GM23338 (cell line): ENCODE results near the gene MBD2.

Experiments
- CREB1 ChIP-seq: fragments of 250-450 bp; sonication (Bioruptor Pico); IDR thresholded peaks from 2 replicates; pipeline ENCODE4 v1.5.0; 2020; ENCODE audit warnings: low read depth, mild to moderate bottlenecking, moderate library complexity
- CTCF ChIP-seq, 2 experiments: fragments of 200-600 bp in 1 of 2; sonication (generic) in 1 of 2; conservative IDR thresholded peaks; 2 replicates each; pipeline versions ENCODE4 v1.5.1 to v1.6.1; 2016 to 2017; ENCODE audit warnings: antibody characterized with exemption in 2 of 2, low read depth in 2 of 2, mild to moderate bottlenecking in 2 of 2, moderate library complexity in 1 of 2
- ETS1 ChIP-seq: IDR thresholded peaks from 2 replicates; pipeline ENCODE4 v1.6.1; 2016; ENCODE audit warnings: antibody characterized with exemption
- EZH2 ChIP-seq: fragments of 200-600 bp; sonication (generic); IDR thresholded peaks from one replicate; pipeline ENCODE4 v1.8.0; 2017; ENCODE audit warnings: antibody characterized with exemption, mild to moderate bottlenecking, low read depth; ENCODE audit not compliant: unreplicated experiment
- EZH2phosphoT487 ChIP-seq: fragments of 200-600 bp; sonication (generic); IDR thresholded peaks from one replicate; pipeline ENCODE4 v1.8.1; 2018; ENCODE audit warnings: antibody characterized with exemption; ENCODE audit not compliant: unreplicated experiment
- JUNB ChIP-seq: IDR thresholded peaks from one replicate; pipeline ENCODE4 v1.6.1; 2016; ENCODE audit warnings: antibody characterized with exemption; ENCODE audit not compliant: unreplicated experiment
- NANOG ChIP-seq: IDR thresholded peaks from 2 replicates; pipeline ENCODE4 v1.6.1; 2016; ENCODE audit warnings: antibody characterized with exemption, borderline replicate concordance
- POLR2AphosphoS5 ChIP-seq: IDR thresholded peaks from 2 replicates; pipeline ENCODE4 v1.6.1; 2016; ENCODE audit warnings: antibody characterized with exemption, low read depth
- REST ChIP-seq: IDR thresholded peaks from one replicate; pipeline ENCODE4 v1.6.1; 2018; ENCODE audit warnings: antibody characterized with exemption; ENCODE audit not compliant: unreplicated experiment
- STAT1 ChIP-seq: IDR thresholded peaks from one replicate; pipeline ENCODE4 v1.6.1; 2016; ENCODE audit warnings: antibody characterized with exemption; ENCODE audit not compliant: unreplicated experiment
- ZNF114 ChIP-seq: fragments of 250-450 bp; sonication (Bioruptor Pico); IDR thresholded peaks from 2 replicates; pipeline ENCODE4 v1.5.0; 2020; ENCODE audit warnings: mild to moderate bottlenecking, moderate library complexity
- ZNF331 ChIP-seq: fragments of 250-450 bp; sonication (Bioruptor Pico); IDR thresholded peaks from 2 replicates; pipeline ENCODE4 v1.5.0; 2020; ENCODE audit warnings: low read depth, mild to moderate bottlenecking, moderate library complexity

DNA sequence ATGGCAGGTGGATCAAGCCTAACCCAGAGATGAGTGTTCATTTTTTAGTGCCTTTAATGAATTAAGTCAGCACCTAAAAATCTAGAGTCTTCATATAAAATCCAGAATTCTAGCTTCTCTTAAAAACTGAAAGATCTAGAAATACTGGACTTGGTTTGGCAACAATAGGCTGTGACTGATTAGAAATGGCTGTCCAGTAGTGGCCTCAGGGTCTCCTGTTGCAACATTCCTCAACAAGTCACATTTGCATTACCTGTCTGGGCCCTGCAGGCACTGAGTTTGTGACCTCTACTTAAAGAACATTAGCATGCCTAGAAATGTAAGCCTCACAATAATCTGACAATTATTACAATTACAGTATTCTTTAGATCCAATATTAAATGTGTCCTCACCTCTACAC, 33.1 kb downstream of the MBD2 start:
- TF ChIP-seq CTCF (conservative IDR thresholded peaks at IDR 0.05; ENCODE audit: low read depth in 2 of 2) (no peak), EZH2 (no peak), POLR2AphosphoS5 (no peak), REST (no peak), EZH2phosphoT487 (no peak), ZNF114 (CRISPR knock-in tag) (no peak), STAT1 (no peak), CREB1 (no peak), NANOG (no peak), JUNB (no peak), ZNF331 (no peak), ETS1 (no peak)
